ENCODE data around the gene RSPH3.

The RSPH3 gene

DNA sequence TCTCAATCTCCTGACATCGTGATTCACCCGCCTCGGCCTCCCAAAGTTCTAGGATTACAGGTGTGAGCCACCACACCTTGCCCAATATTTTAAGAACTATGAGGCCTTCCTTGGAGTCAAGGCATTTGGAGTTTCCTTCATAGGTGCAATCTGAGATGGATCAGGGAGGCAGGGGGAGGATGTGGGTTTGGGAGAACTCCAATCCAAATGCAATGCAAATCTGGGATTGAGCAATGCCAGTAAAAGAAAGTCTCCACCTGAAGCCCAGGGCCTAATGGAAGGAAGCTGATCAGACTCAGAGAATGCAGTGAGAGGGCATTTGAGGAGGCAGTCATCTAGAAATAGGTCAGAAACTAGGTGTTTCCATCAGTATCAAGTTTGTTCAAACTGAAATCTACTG, 21.2 kb downstream of the RSPH3 start:
- Histone ChIP-seq H3K4me2 (no peak overlapping the region), H3K4me3 (no peak overlapping the region), H3K27me3 (no peaks in the 10 kb centered on the region), H4K20me1 (no peaks in the 10 kb centered on the region), H3K9me3 (replicated peaks in 1 of 11) (no peaks in the 10 kb centered on the region), H3K36me3 (peaks cover 0 to 48% (median 5%) of the 10 kb centered on the region in 11 experiments; a peak in 10 of 22 replicates), H3K27ac (no peak overlapping the region), H3K9ac (no peak overlapping the region), H3K4me1 (peaks cover 0 to 6% (median 0%) of the 10 kb centered on the region in 10 experiments; a peak in 3 of 20 replicates)
- no peak for TF ChIP-seq Cebpa-rat (IDR thresholded peaks at IDR 0.05)

DNA sequence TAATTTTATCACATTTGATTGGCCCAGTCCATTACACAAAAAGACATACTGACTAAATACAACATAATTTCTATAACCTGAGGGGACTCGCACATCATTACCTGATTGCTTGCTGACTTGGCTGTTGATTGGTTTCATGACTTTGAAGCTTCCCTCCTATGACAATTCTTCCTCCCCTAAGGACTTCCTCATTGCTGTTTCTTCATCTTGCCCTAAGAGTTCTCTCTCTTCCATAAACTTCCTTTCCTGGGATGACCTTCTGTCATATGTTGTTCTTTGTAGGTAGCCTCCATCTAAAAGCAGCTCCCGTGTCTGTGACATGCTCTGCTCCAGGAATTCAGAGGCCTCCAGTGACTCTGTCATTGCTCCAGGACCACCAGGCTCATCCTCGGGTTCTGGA, 22.6 kb downstream of the RSPH3 start:
- Histone ChIP-seq H3K9me3 (replicated peaks in 1 of 11) (no peaks in the 10 kb centered on the region), H3K4me2 (no peak overlapping the region), H3K4me1 (peaks cover 0 to 6% (median 0%) of the 10 kb centered on the region in 10 experiments; a peak in 3 of 20 replicates), H3K27me3 (no peaks in the 10 kb centered on the region), H3K36me3 (peaks cover 0 to 48% (median 5%) of the 10 kb centered on the region in 11 experiments; a peak in 10 of 22 replicates), H4K20me1 (no peaks in the 10 kb centered on the region), H3K9ac (no peak overlapping the region), H3K27ac (no peak overlapping the region), H3K4me3 (no peak overlapping the region)
- no peak for TF ChIP-seq Cebpa-rat (IDR thresholded peaks at IDR 0.05)

DNA sequence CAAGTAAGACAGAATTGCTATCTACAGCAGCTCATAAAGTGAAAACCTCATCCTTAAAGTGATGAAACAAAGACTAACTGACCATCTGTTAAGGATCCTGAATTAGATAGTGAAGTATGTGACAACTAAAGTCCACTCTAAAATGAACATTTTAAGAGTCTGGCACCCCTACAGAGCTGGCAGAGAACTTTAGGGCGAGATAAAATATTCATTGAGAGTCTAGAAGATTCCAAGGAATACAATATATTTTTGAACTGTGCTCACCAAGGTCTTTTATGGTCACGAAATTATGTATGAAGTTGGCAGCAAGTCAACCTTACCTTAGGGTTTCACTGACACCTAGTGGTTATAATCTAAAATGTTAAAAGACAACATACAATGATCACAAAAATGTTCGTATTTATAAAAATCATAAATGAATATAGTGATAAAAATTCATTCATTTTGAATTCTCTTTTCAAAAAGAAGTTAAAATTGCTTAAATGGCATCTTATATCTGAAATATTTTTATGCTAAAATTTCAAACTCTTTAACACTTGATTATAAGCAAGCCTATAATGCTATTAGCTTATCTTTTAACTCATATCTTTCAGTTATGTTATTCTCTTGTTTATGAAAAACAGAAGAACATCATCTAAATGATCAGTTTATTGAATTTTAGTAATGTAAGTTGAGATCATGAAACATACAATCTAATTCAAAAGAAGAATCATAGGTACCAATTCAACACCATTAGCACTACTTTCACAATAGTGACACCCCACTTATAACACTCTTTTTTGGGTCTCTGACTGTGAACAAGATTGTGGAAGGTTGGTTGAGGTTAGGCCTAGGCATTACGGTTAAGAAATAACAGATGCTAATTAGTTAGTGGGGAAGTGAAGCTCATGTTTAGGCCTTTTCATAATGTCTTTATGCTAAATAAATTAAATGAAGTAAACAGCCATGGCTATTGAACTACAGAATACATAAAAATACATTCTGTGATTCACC, 27.5 kb downstream of the RSPH3 start:
- Histone ChIP-seq H3K27ac (no peak overlapping the region), H3K9ac (no peak overlapping the region), H3K27me3 (no peaks in the 10 kb centered on the region), H3K4me3 (no peak overlapping the region), H3K36me3 (peaks cover 7 to 57% (median 21%) of the 10 kb centered on the region in 11 experiments; a peak in 19 of 22 replicates), H3K4me2 (no peak overlapping the region), H3K4me1 (peaks cover 0 to 4% (median 0%) of the 10 kb centered on the region in 10 experiments; a peak in 3 of 20 replicates), H3K9me3 (replicated peaks in 1 of 11) (peaks cover 21 to 29% (median 26%) of the 10 kb centered on the region in 11 experiments), H4K20me1 (no peaks in the 10 kb centered on the region)
- TF ChIP-seq Cebpa-rat (IDR thresholded peaks at IDR 0.05): no peak

DNA sequence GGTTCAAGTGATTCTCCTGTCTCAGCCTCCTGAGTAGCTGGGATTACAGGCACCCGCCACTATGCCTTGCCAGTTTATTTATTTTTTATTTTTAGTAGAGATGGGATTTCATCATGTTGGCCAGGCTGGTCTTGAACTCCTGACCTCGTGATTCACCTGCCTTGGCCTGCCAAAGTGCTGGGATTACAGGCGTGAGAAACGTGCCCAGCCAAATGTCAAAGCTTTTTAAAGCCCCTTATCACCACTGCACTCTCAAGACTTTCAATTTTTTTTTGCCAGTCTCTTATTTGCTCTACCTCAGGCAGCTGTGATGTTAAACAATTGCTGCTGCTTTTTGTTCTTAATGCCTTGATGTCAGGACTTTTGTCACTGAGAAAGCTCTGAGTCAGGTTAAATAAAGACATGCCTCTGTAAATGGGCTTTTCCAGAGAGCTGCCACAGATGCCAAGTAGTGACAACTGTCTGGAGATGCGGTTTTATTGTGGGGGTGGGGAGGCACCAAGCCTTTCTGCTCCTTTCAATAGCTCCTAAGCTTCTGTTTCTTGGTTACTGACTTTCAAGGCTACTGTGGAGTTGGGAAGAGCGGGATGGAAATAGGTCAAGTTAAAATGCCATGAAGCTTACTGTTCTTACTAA, 29.2 kb downstream of the RSPH3 start:
- Histone ChIP-seq H3K4me3 (no peak overlapping the region), H3K9ac (no peak overlapping the region), H3K9me3 (replicated peaks in 1 of 11) (peaks cover 31 to 44% (median 40%) of the 10 kb centered on the region in 11 experiments), H3K27ac (no peak overlapping the region), H3K4me1 (no peaks in the 10 kb centered on the region), H3K27me3 (no peaks in the 10 kb centered on the region), H3K4me2 (no peak overlapping the region), H3K36me3 (peaks cover 7 to 53% (median 18%) of the 10 kb centered on the region in 11 experiments; a peak in 18 of 22 replicates), H4K20me1 (no peaks in the 10 kb centered on the region)
- TF ChIP-seq Cebpa-rat (IDR thresholded peaks at IDR 0.05): no peak

GRCh38 chr6:158969148-158969547, 30.9 kb downstream of the RSPH3 start:
- H3K4me3 ChIP-seq: no peak overlapping the region
- H3K9me3 ChIP-seq (replicated peaks in 1 of 11): peaks cover 31 to 44% (median 40%) of the 10 kb centered on the region in 11 experiments
- H3K4me1 ChIP-seq: no peaks in the 10 kb centered on the region
- no peak overlapping the region for H3K9ac ChIP-seq
- H3K4me2 ChIP-seq: no peak overlapping the region
- H4K20me1 ChIP-seq: no peaks in the 10 kb centered on the region
- peaks cover 7 to 42% (median 17%) of the 10 kb centered on the region in 11 experiments; a peak in 17 of 22 replicates for H3K36me3 ChIP-seq
- no peaks in the 10 kb centered on the region for H3K27me3 ChIP-seq
- no peak overlapping the region for H3K27ac ChIP-seq
- no peak for TF ChIP-seq Cebpa-rat (IDR thresholded peaks at IDR 0.05)

DNA sequence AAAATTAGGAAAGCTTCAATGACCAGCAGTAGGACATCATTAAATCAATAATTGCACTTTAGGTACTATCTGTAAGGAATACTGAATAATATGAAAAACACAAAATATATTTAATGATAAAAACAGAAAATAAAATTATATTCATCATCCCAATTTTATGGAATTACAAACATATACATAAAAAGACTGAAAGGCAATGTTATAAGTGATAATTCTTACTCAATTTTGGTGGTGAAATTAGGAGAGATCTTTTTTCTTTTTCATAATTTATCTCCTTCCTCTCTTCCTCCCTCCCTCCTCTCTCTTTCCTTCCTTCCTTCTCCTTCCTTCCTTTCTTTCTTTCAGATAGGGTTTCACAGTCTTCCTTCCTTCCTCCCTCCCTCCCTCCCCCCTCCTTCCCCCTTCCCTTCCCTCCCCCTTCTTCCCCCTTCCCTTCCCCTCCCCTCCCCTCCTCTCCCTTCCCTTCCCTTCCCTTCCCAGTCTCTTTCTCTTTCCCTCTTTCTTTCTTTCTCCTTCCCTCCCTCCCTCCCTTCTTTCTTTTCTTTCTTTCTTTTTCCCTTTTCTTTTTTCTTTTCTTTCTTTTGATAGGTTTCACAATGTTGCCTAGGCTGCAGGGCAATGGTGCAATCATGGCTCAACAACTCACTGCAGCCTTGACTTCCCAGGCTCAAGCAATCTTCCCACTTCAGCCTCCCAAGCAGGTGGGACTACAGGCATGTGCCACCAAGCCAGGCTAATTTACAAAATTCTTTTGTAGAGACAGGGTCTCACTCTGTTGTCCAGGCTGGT, 36.8 kb downstream of the RSPH3 start:
- Histone ChIP-seq H3K9me3 (replicated peaks in 1 of 11) (peaks cover 16 to 23% (median 22%) of the 10 kb centered on the region in 11 experiments), H3K36me3 (peaks cover 0 to 15% (median 0%) of the 10 kb centered on the region in 11 experiments; a peak in 7 of 22 replicates), H3K4me2 (no peak overlapping the region), H3K9ac (no peak overlapping the region), H3K27ac (no peak overlapping the region), H3K4me3 (no peak overlapping the region), H3K4me1 (no peaks in the 10 kb centered on the region), H4K20me1 (no peaks in the 10 kb centered on the region), H3K27me3 (no peaks in the 10 kb centered on the region)
- TF ChIP-seq Cebpa-rat (IDR thresholded peaks at IDR 0.05): no peak

GRCh38 chr6:158962371-158962770, 37.6 kb downstream of the RSPH3 start:
- no peak for TF ChIP-seq Cebpa-rat (IDR thresholded peaks at IDR 0.05)

DNA sequence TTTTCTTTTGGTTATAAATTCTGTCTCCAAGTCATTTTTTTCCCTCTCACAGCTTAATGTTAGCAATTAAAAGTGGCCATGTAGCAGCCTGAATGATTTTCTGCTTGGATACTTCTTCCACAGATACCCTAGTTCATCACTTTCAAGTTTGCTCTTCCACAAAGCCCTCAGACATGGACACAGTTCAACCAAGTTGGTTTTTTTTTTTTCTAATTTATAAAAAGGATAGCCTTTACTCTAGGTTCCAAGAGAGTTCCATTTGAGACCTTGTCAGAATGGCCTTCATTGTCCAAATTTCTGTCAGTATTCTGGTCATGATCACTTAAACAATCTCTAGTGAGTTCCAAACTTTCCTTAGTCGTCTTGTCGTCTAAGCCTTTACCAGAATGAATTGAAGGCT, 40.0 kb downstream of the RSPH3 start:
- no peak overlapping the region for H3K9ac ChIP-seq
- no peak overlapping the region for H3K4me2 ChIP-seq
- TF ChIP-seq Cebpa-rat (IDR thresholded peaks at IDR 0.05): no peak
- no peaks in the 10 kb centered on the region for H3K27me3 ChIP-seq
- no peaks in the 10 kb centered on the region for H4K20me1 ChIP-seq
- peaks cover 0 to 11% (median 3%) of the 10 kb centered on the region in 11 experiments; a peak in 7 of 22 replicates for H3K9me3 ChIP-seq (replicated peaks in 1 of 11)
- H3K27ac ChIP-seq: no peak overlapping the region
- no peaks in the 10 kb centered on the region for H3K4me1 ChIP-seq
- H3K4me3 ChIP-seq: no peak overlapping the region
- no peaks in the 10 kb centered on the region; a peak in 4 of 22 replicates for H3K36me3 ChIP-seq

More at GRCh38 chr6:158962371-158962770, 37.6 kb downstream of the RSPH3 start:
- Histone ChIP-seq H3K27me3 (no peaks in the 10 kb centered on the region), H3K4me1 (no peaks in the 10 kb centered on the region), H3K9me3 (replicated peaks in 1 of 11) (peaks cover 8 to 15% (median 13%) of the 10 kb centered on the region in 11 experiments), H3K4me2 (no peak overlapping the region), H3K4me3 (no peak overlapping the region), H3K9ac (no peak overlapping the region), H3K36me3 (peaks cover 0 to 6% (median 0%) of the 10 kb centered on the region in 11 experiments; a peak in 3 of 22 replicates), H3K27ac (no peak overlapping the region), H4K20me1 (no peaks in the 10 kb centered on the region)
